CD4-positive, alpha-beta T cell treated with Interleukin-6 at 100 ng/mL for 8 hours (primary cell): ENCODE data around the gene ATP11A.
"Not testable (repeated sequence)": the region's sequence is repeated elsewhere in the genome, so short reads cannot be mapped to it uniquely, and the experiment has no call there.

Source experiments
- DNase-seq: peaks from one replicate; pipeline ENCODE4 v3.0.0-alpha.2; 2020; ENCODE audit warnings: mixed read lengths, low spot score

ATP11A gene

GRCh38 chr13:112841303-112842015 lies 151.6 kb downstream of the ATP11A start:
- not testable (repeated sequence) for DNase-seq

- DNase-seq = no peak
Observed at GRCh38 chr13:112842343-112842856, 152.6 kb downstream of the ATP11A start.

GRCh38 chr13:112842931-112843391 lies 153.1 kb downstream of the ATP11A start:
- DNase-seq = no peak

- DNase-seq = no peak
Observed at GRCh38 chr13:112843392-112844111, 153.7 kb downstream of the ATP11A start.

GRCh38 chr13:112844411-112844810 lies 154.6 kb downstream of the ATP11A start:
- DNase-seq = no peak

- no peak for DNase-seq
Observed at GRCh38 chr13:112844879-112845278, 155.0 kb downstream of the ATP11A start.

GRCh38 chr13:112845511-112846144 lies 155.8 kb downstream of the ATP11A start:
- no peak for DNase-seq

GRCh38 chr13:112846411-112847115 lies 156.7 kb downstream of the ATP11A start:
- DNase-seq = no peak

GRCh38 chr13:112849500-112849899 lies 159.7 kb downstream of the ATP11A start:
- DNase-seq = no peak

GRCh38 chr13:112850273-112850672 lies 160.4 kb downstream of the ATP11A start:
- no peak for DNase-seq

- no peak for DNase-seq
Observed at GRCh38 chr13:112851107-112852038, 161.5 kb downstream of the ATP11A start.

GRCh38 chr13:112852392-112852791 lies 162.6 kb downstream of the ATP11A start:
- DNase-seq = no peak

- no peak for DNase-seq
Observed at GRCh38 chr13:112852808-112853207, 163.0 kb downstream of the ATP11A start.

- DNase-seq = no peak
Observed at GRCh38 chr13:112854321-112854720, 164.5 kb downstream of the ATP11A start.

- DNase-seq = no peak
Observed at GRCh38 chr13:112855859-112856258, 166.0 kb downstream of the ATP11A start.

- no peak for DNase-seq
Observed at GRCh38 chr13:112857914-112858490, 168.2 kb downstream of the ATP11A start.

- no peak for DNase-seq
Observed at GRCh38 chr13:112859128-112859816, 169.4 kb downstream of the ATP11A start.

- DNase-seq = no peak
Observed at GRCh38 chr13:112859817-112860190, 170.0 kb downstream of the ATP11A start.

- no peak for DNase-seq
Observed at GRCh38 chr13:112861876-112862615, 172.2 kb downstream of the ATP11A start.
